Measurements from ENCODE around the gene FEM1A. TPM values are rescaled to one million over a fixed set of nuclear protein-coding genes. Genes with fewer than 3 reads are reported as not detected.

FEM1A gene
- total and polyA plus RNA-seq, 2 donors (not counting 1 experiment from before 2014, with no cell fraction given) = 5.8 to 18.7 TPM

DNA sequence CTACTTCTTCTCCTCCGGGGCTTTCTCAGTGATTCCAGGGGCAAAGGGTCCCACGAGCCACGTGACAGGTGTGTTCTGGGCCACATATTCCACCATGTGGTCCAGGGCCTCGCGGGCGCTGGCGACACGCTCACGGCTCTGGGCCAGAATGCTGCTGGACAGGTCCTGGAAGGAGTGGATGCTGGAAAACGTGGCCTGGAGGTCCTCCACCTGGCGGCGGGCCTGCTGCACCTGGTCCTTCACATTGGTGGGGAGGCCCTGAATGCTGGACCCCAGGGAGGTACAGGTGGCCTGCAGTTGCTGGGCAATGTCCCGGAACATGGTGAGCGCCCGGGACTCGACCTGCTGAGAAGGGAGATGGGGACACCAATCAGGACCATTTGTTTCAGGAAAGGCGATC lies 47.7 kb downstream of the FEM1A start:
- CTCF ChIA-PET = interaction anchor here (1.6 kb wide), 1 partner anchor 12 kb away, joined by 4 read pairs; no protein-coding TSS in a partner anchor
- H3K4me1 ChIP-seq (ENCODE audit: control insufficient read depth in 2 of 2, insufficient read depth in 2 of 2, low read length in 2 of 2) = peaks cover 0 to 13% of the 10 kb centered on the region in 2 donors
- WGBS (ENCODE audit: insufficient coverage) = 98% methylated on average over 16 of the region's 17 CpGs
- H3K9me3 ChIP-seq (ENCODE audit: control extremely low read depth in 1 of 3, control insufficient read depth in 2 of 3, insufficient read depth in 1 of 3, low read length in 2 of 3) = no peaks in the 10 kb centered on the region
- H3K9ac ChIP-seq (ENCODE audit: low read length) = no peak overlapping the region
- no peaks in the 10 kb centered on the region for H4K20me1 ChIP-seq (ENCODE audit: control insufficient read depth, insufficient read depth, low read length, poor library complexity, severe bottlenecking)
- ATAC-seq (ENCODE audit: low read depth) (no peak), DNase-seq (no peak)
- peaks cover 4% of the 10 kb centered on the region for H3K79me2 ChIP-seq (ENCODE audit: control insufficient read depth, insufficient read depth, low read length)
- POLR2A ChIA-PET = no interaction called here
- H3K27me3 Mint-ChIP-seq = no peaks in the 10 kb centered on the region
- no peak for TF ChIP-seq EZH2 (IDR thresholded peaks at IDR 0.05; ENCODE audit: borderline replicate concordance, insufficient read depth, low read depth, low read length, poor library complexity, severe bottlenecking)
- TF ChIP-seq, protein P1, sequence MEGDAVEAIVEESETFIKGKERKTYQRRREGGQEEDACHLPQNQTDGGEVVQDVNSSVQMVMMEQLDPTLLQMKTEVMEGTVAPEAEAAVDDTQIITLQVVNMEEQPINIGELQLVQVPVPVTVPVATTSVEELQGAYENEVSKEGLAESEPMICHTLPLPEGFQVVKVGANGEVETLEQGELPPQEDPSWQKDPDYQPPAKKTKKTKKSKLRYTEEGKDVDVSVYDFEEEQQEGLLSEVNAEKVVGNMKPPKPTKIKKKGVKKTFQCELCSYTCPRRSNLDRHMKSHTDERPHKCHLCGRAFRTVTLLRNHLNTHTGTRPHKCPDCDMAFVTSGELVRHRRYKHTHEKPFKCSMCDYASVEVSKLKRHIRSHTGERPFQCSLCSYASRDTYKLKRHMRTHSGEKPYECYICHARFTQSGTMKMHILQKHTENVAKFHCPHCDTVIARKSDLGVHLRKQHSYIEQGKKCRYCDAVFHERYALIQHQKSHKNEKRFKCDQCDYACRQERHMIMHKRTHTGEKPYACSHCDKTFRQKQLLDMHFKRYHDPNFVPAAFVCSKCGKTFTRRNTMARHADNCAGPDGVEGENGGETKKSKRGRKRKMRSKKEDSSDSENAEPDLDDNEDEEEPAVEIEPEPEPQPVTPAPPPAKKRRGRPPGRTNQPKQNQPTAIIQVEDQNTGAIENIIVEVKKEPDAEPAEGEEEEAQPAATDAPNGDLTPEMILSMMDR (IDR thresholded peaks at IDR 0.05) = no peak
- H2AFZ ChIP-seq (ENCODE audit: insufficient read depth, low read depth, low read length, poor library complexity, severe bottlenecking) = no peak overlapping the region
- H3K4me3 ChIP-seq (ENCODE audit: control extremely low read depth in 1 of 5, extremely low read depth in 1 of 5, insufficient read depth in 1 of 5, low read depth in 2 of 5, low read length in 4 of 5) = no peak overlapping the region
- H3K36me3 ChIP-seq (replicated peaks in 1 of 2; ENCODE audit: control extremely low read depth in 1 of 2, control insufficient read depth in 1 of 2, extremely low read depth in 1 of 2, insufficient read depth in 2 of 2, low read length in 1 of 2) = peaks cover 0 to 16% of the 10 kb centered on the region in 2 experiments
- no peak overlapping the region for H3K27ac Mint-ChIP-seq
- H3K4me3 Mint-ChIP-seq = no peak overlapping the region
- H3K9me3 Mint-ChIP-seq (ENCODE audit: insufficient read depth) = no peaks in the 10 kb centered on the region
- no peak overlapping the region for H3K4me2 ChIP-seq (replicated peaks; ENCODE audit: low read depth, low read length, poor library complexity, severe bottlenecking)
- H3K4me1 Mint-ChIP-seq = peaks cover 11% of the 10 kb centered on the region
- intact Hi-C loops (cut with micrococcal nuclease) = no loop called here
- H3K27me3 ChIP-seq (replicated peaks in 1 of 4; ENCODE audit: control extremely low read depth in 1 of 4, control insufficient read depth in 3 of 4, insufficient read depth in 4 of 4, low read length in 3 of 4) = no peaks in the 10 kb centered on the region
- H3K27ac ChIP-seq (ENCODE audit: low read length in 2 of 2) = no peak overlapping the region

DNA sequence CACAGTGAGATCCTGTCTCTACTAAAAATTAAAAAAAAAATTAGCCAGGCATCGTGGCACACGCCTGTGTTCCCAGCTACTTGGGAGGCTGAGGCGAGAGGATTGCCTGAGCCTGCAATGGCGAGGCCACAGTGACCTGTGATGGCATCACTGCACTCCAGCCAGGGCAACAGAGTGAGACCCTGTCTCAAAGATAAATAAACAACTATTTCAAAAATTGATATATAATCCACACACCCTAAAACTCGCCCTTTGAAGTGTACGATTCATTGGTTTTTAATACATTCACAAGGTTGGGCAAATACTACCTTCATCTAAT lies 52.1 kb downstream of the FEM1A start:
- H3K79me2 ChIP-seq (ENCODE audit: control insufficient read depth, insufficient read depth, low read length) = peaks cover 4% of the 10 kb centered on the region

More for the DNA sequence above, 52.1 kb downstream of the FEM1A start:
- Histone ChIP-seq H3K9ac (ENCODE audit: low read length) (no peak overlapping the region), H3K27ac (ENCODE audit: low read length in 2 of 2) (no peak overlapping the region), H3K9me3 (ENCODE audit: control extremely low read depth in 1 of 3, control insufficient read depth in 2 of 3, insufficient read depth in 1 of 3, low read length in 2 of 3) (no peaks in the 10 kb centered on the region), H4K20me1 (ENCODE audit: control insufficient read depth, insufficient read depth, low read length, poor library complexity, severe bottlenecking) (no peaks in the 10 kb centered on the region), H3K36me3 (replicated peaks in 1 of 2; ENCODE audit: control extremely low read depth in 1 of 2, control insufficient read depth in 1 of 2, extremely low read depth in 1 of 2, insufficient read depth in 2 of 2, low read length in 1 of 2) (peaks cover 1 to 30% of the 10 kb centered on the region in 2 experiments), H3K27me3 (replicated peaks in 1 of 4; ENCODE audit: control extremely low read depth in 1 of 4, control insufficient read depth in 3 of 4, insufficient read depth in 4 of 4, low read length in 3 of 4) (no peaks in the 10 kb centered on the region), H3K4me2 (replicated peaks; ENCODE audit: low read depth, low read length, poor library complexity, severe bottlenecking) (no peak overlapping the region), H2AFZ (ENCODE audit: insufficient read depth, low read depth, low read length, poor library complexity, severe bottlenecking) (no peak overlapping the region), H3K4me3 (ENCODE audit: control extremely low read depth in 1 of 5, extremely low read depth in 1 of 5, insufficient read depth in 1 of 5, low read depth in 2 of 5, low read length in 4 of 5) (no peak overlapping the region), H3K4me1 (ENCODE audit: control insufficient read depth in 2 of 2, insufficient read depth in 2 of 2, low read length in 2 of 2) (peaks cover 0 to 13% of the 10 kb centered on the region in 2 donors)
- intact Hi-C loops (cut with micrococcal nuclease) = no loop called here
- ChIA-PET POLR2A (no interaction called here), CTCF (interaction anchor here (4.0 to 19.5 kb wide), 2 partner anchors 9 to 32 kb away, joined by 13 to 612 read pairs; no protein-coding TSS in a partner anchor)
- no peaks in the 10 kb centered on the region for H3K27me3 Mint-ChIP-seq
- DNase-seq (no peak), ATAC-seq (ENCODE audit: low read depth) (no peak)
- peaks cover 11% of the 10 kb centered on the region for H3K4me1 Mint-ChIP-seq
- WGBS (ENCODE audit: insufficient coverage) = 100% methylated on average over 6 of the region's 6 CpGs
- H3K27ac Mint-ChIP-seq = no peak overlapping the region
- no peak for TF ChIP-seq EZH2 (IDR thresholded peaks at IDR 0.05; ENCODE audit: borderline replicate concordance, insufficient read depth, low read depth, low read length, poor library complexity, severe bottlenecking)
- TF ChIP-seq, protein P1 (IDR thresholded peaks at IDR 0.05) = no peak
- no peak overlapping the region for H3K4me3 Mint-ChIP-seq
- no peaks in the 10 kb centered on the region for H3K9me3 Mint-ChIP-seq (ENCODE audit: insufficient read depth)
